HEK293 (cell line): ENCODE data around the gene FHAD1.

Experiments
- GLIS1 ChIP-seq: fragments of 450-650 bp; formaldehyde crosslinking; IDR thresholded peaks from 2 replicates; pipeline ENCODE4 v1.5.1; 2016; ENCODE audit warnings: missing biosample characterization, missing genetic modification characterization
- KLF16 ChIP-seq: fragments of 450-650 bp; formaldehyde crosslinking; IDR thresholded peaks from 2 replicates; pipeline ENCODE4 v1.5.1; 2017; ENCODE audit warnings: missing biosample characterization, missing genetic modification characterization
- KLF9 ChIP-seq: fragments of 450-650 bp; formaldehyde crosslinking; IDR thresholded peaks from 2 replicates; pipeline ENCODE4 v1.5.1; 2016; ENCODE audit warnings: missing biosample characterization, missing genetic modification characterization, low read depth
- PRDM1 ChIP-seq: fragments of 450-650 bp; formaldehyde crosslinking; IDR thresholded peaks from 2 replicates; pipeline ENCODE4; 2016; ENCODE audit warnings: missing biosample characterization, missing genetic modification characterization
- PRDM2 ChIP-seq: fragments of 450-650 bp; formaldehyde crosslinking; IDR thresholded peaks from 2 replicates; pipeline ENCODE4 v1.5.1; 2016; ENCODE audit warnings: missing biosample characterization, missing genetic modification characterization, borderline replicate concordance
- PRDM4 ChIP-seq: fragments of 450-650 bp; formaldehyde crosslinking; IDR thresholded peaks from 2 replicates; pipeline ENCODE4 v1.5.1; 2017; ENCODE audit warnings: missing biosample characterization, missing genetic modification characterization
- SP7 ChIP-seq: fragments of 450-650 bp; formaldehyde crosslinking; IDR thresholded peaks from 2 replicates; pipeline ENCODE4 v1.5.1; 2016; ENCODE audit warnings: missing biosample characterization, missing genetic modification characterization
- TCF7L2 ChIP-seq: IDR thresholded peaks from 2 replicates; pipeline ENCODE4 v1.6.1; 2011; ENCODE audit warnings: low read depth, mild to moderate bottlenecking, inconsistent platforms, low read length, moderate library complexity, borderline replicate concordance
- YY2 ChIP-seq: fragments of 450-650 bp; formaldehyde crosslinking; IDR thresholded peaks from 2 replicates; pipeline ENCODE4 v1.5.1; 2016; ENCODE audit warnings: missing biosample characterization, missing genetic modification characterization
- ZFP69B ChIP-seq: fragments of 450-650 bp; formaldehyde crosslinking; IDR thresholded peaks from 2 replicates; pipeline ENCODE4 v1.5.1; 2016; ENCODE audit warnings: missing biosample characterization, missing genetic modification characterization
- ZNF274 ChIP-seq, 2 experiments: fragments of 200-500 bp in 1 of 2; fragments of 450-650 bp in 1 of 2; sonication (Bioruptor generic) in 1 of 2; formaldehyde crosslinking in 1 of 2; IDR thresholded peaks; 2 replicates each; pipeline versions ENCODE4 v1.5.1 to v1.6.1; 2014 to 2016; ENCODE audit warnings: borderline replicate concordance in 1 of 2, inconsistent platforms in 1 of 2, low read length in 1 of 2, missing biosample characterization in 1 of 2, missing genetic modification characterization in 1 of 2
- ZNF341 ChIP-seq: fragments of 450-650 bp; formaldehyde crosslinking; IDR thresholded peaks from 2 replicates; pipeline ENCODE4; 2016; ENCODE audit warnings: low read depth, missing biosample characterization, missing genetic modification characterization
- ZNF513 ChIP-seq: fragments of 450-650 bp; IDR thresholded peaks from 2 replicates; pipeline ENCODE4 v1.5.1; 2018; ENCODE audit warnings: missing biosample characterization, missing genetic modification characterization
- ZNF747 ChIP-seq: fragments of 450-650 bp; formaldehyde crosslinking; IDR thresholded peaks from 2 replicates; pipeline ENCODE4 v1.5.1; 2016; ENCODE audit warnings: missing biosample characterization, missing genetic modification characterization
- ZNF843 ChIP-seq: fragments of 450-650 bp; formaldehyde crosslinking; IDR thresholded peaks from 2 replicates; pipeline ENCODE4 v1.5.1; 2016; ENCODE audit warnings: missing biosample characterization, missing genetic modification characterization
- TF ChIP-seq, protein P1 (sequence below): fragments of 450-650 bp; formaldehyde crosslinking; IDR thresholded peaks from 2 replicates; pipeline ENCODE4 v1.5.0; 2017; ENCODE audit warnings: missing biosample characterization, missing genetic modification characterization, borderline replicate concordance
- TF ChIP-seq, protein P2 (sequence below): fragments of 450-650 bp; formaldehyde crosslinking; IDR thresholded peaks from 2 replicates; pipeline ENCODE4 v1.5.1; 2016; ENCODE audit warnings: missing biosample characterization, missing genetic modification characterization
- TF ChIP-seq, protein P3 (sequence below): fragments of 450-650 bp; formaldehyde crosslinking; IDR thresholded peaks from 2 replicates; pipeline ENCODE4 v1.5.1; 2017; ENCODE audit warnings: missing biosample characterization, missing genetic modification characterization

The FHAD1 gene

DNA sequence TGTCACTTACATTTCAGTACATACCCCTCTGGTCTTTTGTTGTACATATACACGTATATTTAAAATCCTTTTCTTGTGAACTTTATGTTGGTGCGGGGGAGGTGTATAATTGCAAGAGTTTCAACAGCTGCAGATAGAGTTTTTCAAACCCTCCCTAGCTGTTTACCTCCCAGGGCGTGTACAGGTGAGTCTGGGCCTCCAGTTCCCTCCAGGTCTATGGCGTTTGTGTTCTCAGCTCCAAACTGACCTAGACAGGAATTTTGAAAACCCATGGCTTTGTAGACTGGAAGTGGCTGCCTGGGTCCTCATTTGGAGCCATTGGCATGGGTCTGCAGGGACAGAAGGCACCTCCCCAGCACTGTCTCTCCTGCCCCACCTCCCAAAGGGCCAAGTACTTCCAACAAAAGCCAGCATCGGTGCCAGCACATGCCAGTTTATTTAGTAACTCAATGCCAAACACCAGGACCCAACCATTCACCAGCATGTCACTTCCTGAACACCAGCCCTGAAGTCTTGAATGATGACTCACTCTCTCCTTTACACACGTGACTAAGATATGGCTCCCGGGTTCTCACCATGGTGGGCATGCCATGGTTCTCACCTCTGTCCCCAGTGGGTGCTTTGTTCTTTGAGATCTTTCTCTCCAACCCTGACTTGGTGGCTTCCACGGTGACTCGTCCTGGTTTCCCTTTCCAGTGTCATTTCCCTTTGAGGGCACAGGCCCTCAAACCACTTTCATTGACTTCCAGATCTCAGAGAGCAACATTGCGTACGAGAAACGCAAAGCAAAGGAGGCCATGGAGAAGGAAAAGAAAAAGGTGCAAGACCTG lies 105.3 kb downstream of the FHAD1 start (continued):
- TF ChIP-seq ZNF513 (no peak), PRDM1 (tag by site-specific recombination) (peak; percentile 71), PRDM4 (tag by site-specific recombination) (no peak), PRDM2 (tag by site-specific recombination) (no peak), KLF9 (tag by site-specific recombination) (no peak), KLF16 (tag by site-specific recombination) (no peak), ZNF341 (tag by site-specific recombination) (no peak), ZFP69B (tag by site-specific recombination) (no peak), SP7 (tag by site-specific recombination) (peak; percentile 24; the same call in 1 of the 2 replicates), TCF7L2 (no peak), YY2 (peak; percentile 56), GLIS1 (0 out of 2 replicates have a peak, but pooled peaks have one; percentile 10), ZNF274 (IDR thresholded peaks at IDR 0.05; ENCODE audit: low read length) (no peak), ZNF274 (tag by site-specific recombination; IDR thresholded peaks at IDR 0.05; ENCODE audit: borderline replicate concordance) (no peak), ZNF843 (tag by site-specific recombination) (no peak), ZNF747 (tag by site-specific recombination) (no peak)
- TF ChIP-seq, protein P1, sequence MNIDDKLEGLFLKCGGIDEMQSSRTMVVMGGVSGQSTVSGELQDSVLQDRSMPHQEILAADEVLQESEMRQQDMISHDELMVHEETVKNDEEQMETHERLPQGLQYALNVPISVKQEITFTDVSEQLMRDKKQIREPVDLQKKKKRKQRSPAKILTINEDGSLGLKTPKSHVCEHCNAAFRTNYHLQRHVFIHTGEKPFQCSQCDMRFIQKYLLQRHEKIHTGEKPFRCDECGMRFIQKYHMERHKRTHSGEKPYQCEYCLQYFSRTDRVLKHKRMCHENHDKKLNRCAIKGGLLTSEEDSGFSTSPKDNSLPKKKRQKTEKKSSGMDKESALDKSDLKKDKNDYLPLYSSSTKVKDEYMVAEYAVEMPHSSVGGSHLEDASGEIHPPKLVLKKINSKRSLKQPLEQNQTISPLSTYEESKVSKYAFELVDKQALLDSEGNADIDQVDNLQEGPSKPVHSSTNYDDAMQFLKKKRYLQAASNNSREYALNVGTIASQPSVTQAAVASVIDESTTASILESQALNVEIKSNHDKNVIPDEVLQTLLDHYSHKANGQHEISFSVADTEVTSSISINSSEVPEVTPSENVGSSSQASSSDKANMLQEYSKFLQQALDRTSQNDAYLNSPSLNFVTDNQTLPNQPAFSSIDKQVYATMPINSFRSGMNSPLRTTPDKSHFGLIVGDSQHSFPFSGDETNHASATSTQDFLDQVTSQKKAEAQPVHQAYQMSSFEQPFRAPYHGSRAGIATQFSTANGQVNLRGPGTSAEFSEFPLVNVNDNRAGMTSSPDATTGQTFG (tag by site-specific recombination), result no peak
- TF ChIP-seq, protein P2, sequence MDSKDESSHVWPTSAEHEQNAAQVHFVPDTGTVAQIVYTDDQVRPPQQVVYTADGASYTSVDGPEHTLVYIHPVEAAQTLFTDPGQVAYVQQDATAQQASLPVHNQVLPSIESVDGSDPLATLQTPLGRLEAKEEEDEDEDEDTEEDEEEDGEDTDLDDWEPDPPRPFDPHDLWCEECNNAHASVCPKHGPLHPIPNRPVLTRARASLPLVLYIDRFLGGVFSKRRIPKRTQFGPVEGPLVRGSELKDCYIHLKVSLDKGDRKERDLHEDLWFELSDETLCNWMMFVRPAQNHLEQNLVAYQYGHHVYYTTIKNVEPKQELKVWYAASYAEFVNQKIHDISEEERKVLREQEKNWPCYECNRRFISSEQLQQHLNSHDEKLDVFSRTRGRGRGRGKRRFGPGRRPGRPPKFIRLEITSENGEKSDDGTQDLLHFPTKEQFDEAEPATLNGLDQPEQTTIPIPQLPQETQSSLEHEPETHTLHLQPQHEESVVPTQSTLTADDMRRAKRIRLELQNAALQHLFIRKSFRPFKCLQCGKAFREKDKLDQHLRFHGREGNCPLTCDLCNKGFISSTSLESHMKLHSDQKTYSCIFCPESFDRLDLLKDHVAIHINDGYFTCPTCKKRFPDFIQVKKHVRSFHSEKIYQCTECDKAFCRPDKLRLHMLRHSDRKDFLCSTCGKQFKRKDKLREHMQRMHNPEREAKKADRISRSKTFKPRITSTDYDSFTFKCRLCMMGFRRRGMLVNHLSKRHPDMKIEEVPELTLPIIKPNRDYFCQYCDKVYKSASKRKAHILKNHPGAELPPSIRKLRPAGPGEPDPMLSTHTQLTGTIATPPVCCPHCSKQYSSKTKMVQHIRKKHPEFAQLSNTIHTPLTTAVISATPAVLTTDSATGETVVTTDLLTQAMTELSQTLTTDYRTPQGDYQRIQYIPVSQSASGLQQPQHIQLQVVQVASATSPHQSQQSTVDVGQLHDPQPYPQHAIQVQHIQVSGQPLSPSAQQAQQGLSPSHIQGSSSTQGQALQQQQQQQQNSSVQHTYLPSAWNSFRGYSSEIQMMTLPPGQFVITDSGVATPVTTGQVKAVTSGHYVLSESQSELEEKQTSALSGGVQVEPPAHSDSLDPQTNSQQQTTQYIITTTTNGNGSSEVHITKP, result peak; percentile 98
- TF ChIP-seq, protein P3, sequence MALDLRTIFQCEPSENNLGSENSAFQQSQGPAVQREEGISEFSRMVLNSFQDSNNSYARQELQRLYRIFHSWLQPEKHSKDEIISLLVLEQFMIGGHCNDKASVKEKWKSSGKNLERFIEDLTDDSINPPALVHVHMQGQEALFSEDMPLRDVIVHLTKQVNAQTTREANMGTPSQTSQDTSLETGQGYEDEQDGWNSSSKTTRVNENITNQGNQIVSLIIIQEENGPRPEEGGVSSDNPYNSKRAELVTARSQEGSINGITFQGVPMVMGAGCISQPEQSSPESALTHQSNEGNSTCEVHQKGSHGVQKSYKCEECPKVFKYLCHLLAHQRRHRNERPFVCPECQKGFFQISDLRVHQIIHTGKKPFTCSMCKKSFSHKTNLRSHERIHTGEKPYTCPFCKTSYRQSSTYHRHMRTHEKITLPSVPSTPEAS (tag by site-specific recombination), result no peak
